Esophagus muscularis mucosa (tissue), 4 donors: ENCODE data around the gene GPD1L. TPM values are rescaled to one million over a fixed set of nuclear protein-coding genes. Genes with fewer than 3 reads are reported as not detected.
"Not testable (repeated sequence)": the region's sequence is repeated elsewhere in the genome, so short reads cannot be mapped to it uniquely, and the experiment has no call there.

Experiments
- DNase-seq: peaks from one replicate; pipeline ENCODE4 v3.0.0-alpha.2; 2017; ENCODE audit errors: extremely low spot score
- H3K27ac ChIP-seq, 4 donors: fragments of 200-600 bp; sonication (generic); replicated peaks in 1 of 4; 1 replicate in 3 of 4; 2 replicates in 1 of 4; pipeline ENCODE4 v1.5.1; 2016 to 2019; ENCODE audit warnings: mild to moderate bottlenecking in 1 of 4
- H3K27me3 ChIP-seq, 4 donors: fragments of 200-600 bp; sonication (generic); one replicate each; pipeline versions ENCODE4 v1.5.1 to v1.6.0; 2016 to 2019
- H3K36me3 ChIP-seq, 4 donors: fragments of 200-600 bp; sonication (generic); one replicate each; pipeline ENCODE4 v1.5.1; 2016 to 2019
- H3K4me1 ChIP-seq, 4 donors: fragments of 200-600 bp; sonication (generic); one replicate each; pipeline ENCODE4 v1.5.1; 2016 to 2019
- H3K4me3 ChIP-seq, 4 donors: fragments of 200-600 bp; sonication (generic); 1 replicate in 2 of 4; 2 replicates in 2 of 4; pipeline ENCODE4 v1.5.1; 2016 to 2019; ENCODE audit warnings: mild to moderate bottlenecking in 4 of 4, moderate library complexity in 1 of 4
- H3K9me3 ChIP-seq, 4 donors: fragments of 200-600 bp; sonication (generic); 1 replicate in 3 of 4; 2 replicates in 1 of 4; pipeline ENCODE4 v1.5.1; 2016 to 2019
- CTCF ChIP-seq, 3 experiments: fragments of 200-600 bp in 2 of 3; fragments of 450-650 bp in 1 of 3; sonication (generic) in 2 of 3; IDR thresholded peaks; one replicate each; pipeline ENCODE4 v1.5.1; 2017 to 2019; ENCODE audit warnings: antibody characterized with exemption in 3 of 3, mild to moderate bottlenecking in 2 of 3, moderate library complexity in 1 of 3
- EP300 ChIP-seq: sonication (generic); formaldehyde crosslinking; IDR thresholded peaks from one replicate; pipeline ENCODE4 v1.6.1; 2017; ENCODE audit warnings: antibody characterized with exemption
- POLR2A ChIP-seq: fragments of 450-650 bp; IDR thresholded peaks from one replicate; pipeline ENCODE4 v1.6.1; 2017; ENCODE audit warnings: antibody characterized with exemption, moderate library complexity, mild to moderate bottlenecking, low read depth
- POLR2AphosphoS5 ChIP-seq, 2 donors: sonication (generic); formaldehyde crosslinking; IDR thresholded peaks; one replicate each; pipeline ENCODE4 v1.6.1; 2017; ENCODE audit warnings: antibody characterized with exemption in 2 of 2
- WGBS: methylation state at CpG from one replicate; pipeline ENCODE4 v1.1.5; 2018; 5-methylcytosine and 5-hydroxymethylcytosine counted together
- intact Hi-C: fragments of 100-400 bp; cut with DNase I; formaldehyde crosslinking; loops from one replicate; pipeline ENCODE4 v1.15.1; 2023
- total RNA-seq, 4 donors: library from RNA; depleted of rRNA; stranded (reverse); fragments of >200 nt; gene quantifications; one replicate each; pipeline versions ENCODE4 v1.1.0 to v1.2.1, GENCODE V29; 2016

GPD1L gene
- total RNA-seq, 4 donors from 2014 or later = 75.6 to 117 (median 79.7) TPM

- H3K36me3 ChIP-seq = no peaks in the 10 kb centered on the region
- H3K27me3 ChIP-seq = no peaks in the 10 kb centered on the region
- no peak overlapping the region for H3K4me3 ChIP-seq
- intact Hi-C loops = no loop called here
- DNase-seq = no peak
- no peak overlapping the region for H3K27ac ChIP-seq
- WGBS = 76% methylated on average over 2 of the region's 2 CpGs
- no peaks in the 10 kb centered on the region for H3K9me3 ChIP-seq
- TF ChIP-seq POLR2A (no peak), POLR2AphosphoS5 (IDR thresholded peaks at IDR 0.05) (no peak), CTCF (IDR thresholded peaks at IDR 0.05) (no peak), EP300 (no peak)
- no peaks in the 10 kb centered on the region for H3K4me1 ChIP-seq
These were observed 80.5 kb downstream of the GPD1L start for GRCh38 chr3:32186876-32187275.

- 69% methylated on average over 2 of the region's 3 CpGs for WGBS
These were observed 83.3 kb downstream of the GPD1L start for GRCh38 chr3:32189693-32190092.

GRCh38 chr3:32190556-32190955 is 84.1 kb downstream of the GPD1L start:
- H3K27ac ChIP-seq, H3K9me3 ChIP-seq, H3K4me1 ChIP-seq, H3K27me3 ChIP-seq, H3K36me3 ChIP-seq, intact Hi-C loops, H3K4me3 ChIP-seq, DNase-seq: not testable (repeated sequence)
- 80% methylated on average over 6 of the region's 6 CpGs for WGBS

More at GRCh38 chr3:32189693-32190092, 83.3 kb downstream of the GPD1L start:
- no peak overlapping the region for H3K4me3 ChIP-seq
- intact Hi-C loops = no loop called here
- no peak for TF ChIP-seq POLR2A
- no peak for TF ChIP-seq EP300
- TF ChIP-seq POLR2AphosphoS5 (IDR thresholded peaks at IDR 0.05) = no peak
- no peak for TF ChIP-seq CTCF (IDR thresholded peaks at IDR 0.05)
- no peak for DNase-seq
- H3K27ac ChIP-seq = no peak overlapping the region
- H3K9me3 ChIP-seq = no peaks in the 10 kb centered on the region
- H3K36me3 ChIP-seq = no peaks in the 10 kb centered on the region
- peaks cover 0 to 4% (median 3%) of the 10 kb centered on the region in 4 donors for H3K4me1 ChIP-seq
- no peaks in the 10 kb centered on the region for H3K27me3 ChIP-seq

GRCh38 chr3:32193101-32193500 is 86.7 kb downstream of the GPD1L start:
- Histone ChIP-seq H3K4me3 (no peak overlapping the region), H3K36me3 (no peaks in the 10 kb centered on the region)
- DNase-seq = no peak

GRCh38 chr3:32194653-32195052 is 88.2 kb downstream of the GPD1L start:
- Histone ChIP-seq H3K4me3 (no peak overlapping the region), H3K27me3 (no peaks in the 10 kb centered on the region), H3K9me3 (no peaks in the 10 kb centered on the region), H3K27ac (no peak overlapping the region), H3K4me1 (peaks cover 6 to 8% (median 6%) of the 10 kb centered on the region in 4 donors), H3K36me3 (no peaks in the 10 kb centered on the region)
- DNase-seq = no peak
- TF ChIP-seq CTCF (IDR thresholded peaks at IDR 0.05) (no peak), POLR2A (no peak), EP300 (no peak), POLR2AphosphoS5 (IDR thresholded peaks at IDR 0.05) (no peak)
- intact Hi-C loops = no loop called here
- WGBS = 80% methylated on average over 1 of the region's 1 CpG

More at GRCh38 chr3:32193101-32193500, 86.7 kb downstream of the GPD1L start:
- no peak overlapping the region for H3K27ac ChIP-seq
- H3K9me3 ChIP-seq = no peaks in the 10 kb centered on the region
- H3K4me1 ChIP-seq = peaks cover 3 to 6% (median 5%) of the 10 kb centered on the region in 4 donors
- intact Hi-C loops = no loop called here
- TF ChIP-seq CTCF (IDR thresholded peaks at IDR 0.05) (no peak), POLR2AphosphoS5 (IDR thresholded peaks at IDR 0.05) (no peak), POLR2A (no peak)
- H3K27me3 ChIP-seq = no peaks in the 10 kb centered on the region
